ENCODE data around the gene TMEM156. TPM values are rescaled to one million over a fixed set of nuclear protein-coding genes. Genes with fewer than 3 reads are reported as not detected.

TMEM156 gene
- total RNA-seq, 2 experiments from 2014 or later: 18.4 TPM

DNA sequence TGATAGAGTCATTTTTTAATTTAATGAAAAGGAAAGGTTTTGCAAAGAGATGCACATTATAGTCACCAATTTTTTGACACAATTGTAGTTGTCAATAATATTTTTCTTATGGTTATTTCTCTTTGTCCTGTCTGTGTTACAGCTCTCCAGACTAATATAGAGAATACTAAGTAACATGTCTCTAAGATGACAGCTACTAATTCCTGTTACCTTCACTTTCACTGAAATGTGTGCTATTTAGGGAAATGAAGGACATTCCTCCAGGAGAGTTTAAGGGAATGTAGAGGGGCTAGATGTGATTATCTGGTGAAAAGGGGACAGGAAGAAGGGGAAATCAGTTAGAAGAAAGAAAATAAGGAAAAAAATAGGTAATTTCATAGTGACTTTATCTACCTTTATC, 31.2 kb upstream of the TMEM156 start:
- CTCF ChIA-PET: no interaction called here
- TF ChIP-seq CTCF (IDR thresholded peaks at IDR 0.05): no peak
- peaks cover 5% of the 10 kb centered on the region for H3K36me3 Mint-ChIP-seq (ENCODE audit: low read depth)

GRCh38 chr4:39062770-39063097, 30.5 kb upstream of the TMEM156 start:
- H3K4me1 ChIP-seq (ENCODE audit: insufficient read depth, low read length): no peaks in the 10 kb centered on the region
- H3K36me3 ChIP-seq (ENCODE audit: insufficient read depth, low read length): no peaks in the 10 kb centered on the region
- no peak for DNase-seq
- no peak overlapping the region for H3K27ac ChIP-seq (ENCODE audit: low read depth in 1 of 2, low read length in 2 of 2)
- peaks cover 36% of the 10 kb centered on the region for H3K4me1 Mint-ChIP-seq (ENCODE audit: low read depth)
- ATAC-seq (ENCODE audit: poor library complexity): no peak
- H3K36me3 Mint-ChIP-seq (ENCODE audit: low read depth): peaks cover 5% of the 10 kb centered on the region
- no peaks in the 10 kb centered on the region for H3K27me3 Mint-ChIP-seq
- H3K4me3 Mint-ChIP-seq: no peak overlapping the region
- TF ChIP-seq CTCF (IDR thresholded peaks at IDR 0.05): no peak
- no peaks in the 10 kb centered on the region for H3K9me3 ChIP-seq (ENCODE audit: control insufficient read depth in 1 of 2, insufficient read depth in 1 of 2, low read length in 2 of 2)
- H3K27me3 ChIP-seq (ENCODE audit: control insufficient read depth in 1 of 2, insufficient read depth in 2 of 2, low read length in 2 of 2): no peaks in the 10 kb centered on the region
- CTCF ChIA-PET: no interaction called here
- no peaks in the 10 kb centered on the region for H3K9me3 Mint-ChIP-seq
- intact Hi-C loops (cut with DNase I, micrococcal nuclease): no loop called here
- H3K4me3 ChIP-seq (ENCODE audit: low read length): no peak overlapping the region
- H3K27ac Mint-ChIP-seq: no peak overlapping the region
- POLR2A ChIA-PET: interaction anchor here (0.6 kb wide), 1 partner anchor 127 kb away, joined by 3 read pairs; no protein-coding TSS in a partner anchor

More for the DNA sequence above, 31.2 kb upstream of the TMEM156 start:
- intact Hi-C loops (cut with DNase I, micrococcal nuclease): no loop called here
- Mint-ChIP-seq H3K4me1 (ENCODE audit: low read depth) (peaks cover 40% of the 10 kb centered on the region), H3K4me3 (no peak overlapping the region), H3K9me3 (no peaks in the 10 kb centered on the region), H3K27me3 (no peaks in the 10 kb centered on the region), H3K27ac (no peak overlapping the region)
- DNase-seq (no peak), ATAC-seq (ENCODE audit: poor library complexity) (no peak)
- no peaks in the 10 kb centered on the region for H3K36me3 ChIP-seq (ENCODE audit: insufficient read depth, low read length)
- POLR2A ChIA-PET: interaction anchor here (0.6 to 1.3 kb wide), 2 partner anchors 19 to 128 kb away, joined by 3 read pairs; no protein-coding TSS in a partner anchor
- no peaks in the 10 kb centered on the region for H3K9me3 ChIP-seq (ENCODE audit: control insufficient read depth in 1 of 2, insufficient read depth in 1 of 2, low read length in 2 of 2)
- H3K27ac ChIP-seq (ENCODE audit: low read depth in 1 of 2, low read length in 2 of 2): no peak overlapping the region
- no peaks in the 10 kb centered on the region for H3K4me1 ChIP-seq (ENCODE audit: insufficient read depth, low read length)
- no peaks in the 10 kb centered on the region for H3K27me3 ChIP-seq (ENCODE audit: control insufficient read depth in 1 of 2, insufficient read depth in 2 of 2, low read length in 2 of 2)
- H3K4me3 ChIP-seq (ENCODE audit: low read length): no peak overlapping the region

- ATAC-seq (ENCODE audit: poor library complexity): no peak
- CTCF ChIA-PET: no interaction called here
- intact Hi-C loops (cut with DNase I, micrococcal nuclease): no loop called here
- Mint-ChIP-seq H3K4me1 (ENCODE audit: low read depth) (peaks cover 36% of the 10 kb centered on the region), H3K27ac (no peak within 1 kb of the TSS), H3K27me3 (no peaks in the 10 kb centered on the region), H3K4me3 (no peak within 1 kb of the TSS), H3K36me3 (ENCODE audit: low read depth) (peaks cover 5% of the 10 kb centered on the region), H3K9me3 (no peaks in the 10 kb centered on the region)
- TF ChIP-seq CTCF (IDR thresholded peaks at IDR 0.05): no peak
- no peak within 1 kb of the TSS for H3K4me3 ChIP-seq (ENCODE audit: low read length)
- POLR2A ChIA-PET: no interaction called here
- no peaks in the 10 kb centered on the region for H3K9me3 ChIP-seq (ENCODE audit: control insufficient read depth in 1 of 2, insufficient read depth in 1 of 2, low read length in 2 of 2)
- H3K27me3 ChIP-seq (ENCODE audit: control insufficient read depth in 1 of 2, insufficient read depth in 2 of 2, low read length in 2 of 2): no peaks in the 10 kb centered on the region
- no peak for DNase-seq
- no peaks in the 10 kb centered on the region for H3K36me3 ChIP-seq (ENCODE audit: insufficient read depth, low read length)
- no peak within 1 kb of the TSS for H3K27ac ChIP-seq (ENCODE audit: low read depth in 1 of 2, low read length in 2 of 2)
- no peaks in the 10 kb centered on the region for H3K4me1 ChIP-seq (ENCODE audit: insufficient read depth, low read length)
Measured at GRCh38 chr4:39062094-39062769, 30.0 kb upstream of the TMEM156 start, which contains the start of gene KLHL5. TSS of gene KLHL5 (plus strand) at chr4:39062232. CDS start at chr4:39062653, 421 bp downstream.
